Measurements from ENCODE around the gene REXO5. TPM values are rescaled to one million over a fixed set of nuclear protein-coding genes. Genes with fewer than 3 reads are reported as not detected.
"Not testable (repeated sequence)": the region's sequence is repeated elsewhere in the genome, so short reads cannot be mapped to it uniquely, and the experiment has no call there.

Gene REXO5
- total RNA-seq = 10 to 100 TPM; 16.5 to 23.8 TPM

GRCh38 chr16:20806168-20807050 lies at the start of gene REXO5, which contains the start of gene ERI2:
Gene REXO5 (plus strand): TSS chr16:20806527. CDS start chr16:20806954, 427 bp downstream.
Gene ERI2 (minus strand): TSS chr16:20806472. CDS start chr16:20806430, 42 bp downstream.
- H3K27ac Mint-ChIP-seq = peak within 1 kb of the TSS; percentile 98
- H3K4me3 Mint-ChIP-seq = peak within 1 kb of the TSS; percentile 98 to 99
- ATAC-seq (replicated peaks in 1 of 2) (peak; percentile 88 to 92), DNase-seq (peak; percentile 79 to 84)
- no peaks in the 10 kb centered on the region for H3K27me3 Mint-ChIP-seq (ENCODE audit: low read depth)
- H3K4me1 Mint-ChIP-seq (ENCODE audit: low read depth) = peaks cover 21% of the 10 kb centered on the region
- no peaks in the 10 kb centered on the region for H3K9me3 Mint-ChIP-seq
- peaks cover 1 to 8% of the 10 kb centered on the region in 2 donors for H3K36me3 Mint-ChIP-seq (ENCODE audit: insufficient read depth in 2 of 2)

GRCh38 chr16:20760346-20760745 lies 46.0 kb upstream of the REXO5 start:
- Mint-ChIP-seq H3K4me3 (no peak overlapping the region), H3K27ac (no peak overlapping the region), H3K27me3 (ENCODE audit: low read depth) (no peaks in the 10 kb centered on the region), H3K4me1 (ENCODE audit: low read depth) (peaks cover 21% of the 10 kb centered on the region), H3K9me3 (peaks cover 6 to 7% of the 10 kb centered on the region in 2 donors), H3K36me3 (ENCODE audit: insufficient read depth in 2 of 2) (peaks cover 7 to 14% of the 10 kb centered on the region in 2 donors)
- ATAC-seq (replicated peaks in 1 of 2) (no peak), DNase-seq (no peak)

- no peaks in the 10 kb centered on the region for H3K27me3 Mint-ChIP-seq (ENCODE audit: low read depth)
- peaks cover 6 to 7% of the 10 kb centered on the region in 2 donors for H3K9me3 Mint-ChIP-seq
- peaks cover 7 to 14% of the 10 kb centered on the region in 2 donors for H3K36me3 Mint-ChIP-seq (ENCODE audit: insufficient read depth in 2 of 2)
- H3K27ac Mint-ChIP-seq = no peak overlapping the region
- no peak overlapping the region for H3K4me3 Mint-ChIP-seq
- peaks cover 21% of the 10 kb centered on the region for H3K4me1 Mint-ChIP-seq (ENCODE audit: low read depth)
- DNase-seq = no peak
- no peak for ATAC-seq (replicated peaks in 1 of 2)
Observed at GRCh38 chr16:20761175-20761574, 45.2 kb upstream of the REXO5 start.

GRCh38 chr16:20762404-20763123 lies 43.8 kb upstream of the REXO5 start:
- Mint-ChIP-seq H3K4me3 (peak overlapping the region; percentile 80 to 94), H3K27ac (peak overlapping the region; percentile 94), H3K9me3 (peaks cover 6 to 7% of the 10 kb centered on the region in 2 donors), H3K27me3 (ENCODE audit: low read depth) (no peaks in the 10 kb centered on the region), H3K36me3 (ENCODE audit: insufficient read depth in 2 of 2) (peaks cover 7 to 14% of the 10 kb centered on the region in 2 donors), H3K4me1 (ENCODE audit: low read depth) (peaks cover 21% of the 10 kb centered on the region)
- ATAC-seq (replicated peaks in 1 of 2) = no peak
- DNase-seq = no peak

GRCh38 chr16:20763461-20764232 lies 42.7 kb upstream of the REXO5 start, which contains the start of gene ACSM3:
Gene ACSM3 (plus strand): TSS chr16:20764014. CDS start chr16:20770035, 6,021 bp downstream.
- DNase-seq = peak; percentile 67 to 68
- ATAC-seq (replicated peaks in 1 of 2) = peak; percentile 99
- peak within 1 kb of the TSS; percentile 80 to 94 for H3K4me3 Mint-ChIP-seq
- H3K27ac Mint-ChIP-seq = peak within 1 kb of the TSS; percentile 94
- H3K4me1 Mint-ChIP-seq (ENCODE audit: low read depth) = peaks cover 21% of the 10 kb centered on the region
- no peaks in the 10 kb centered on the region for H3K27me3 Mint-ChIP-seq (ENCODE audit: low read depth)
- peaks cover 7 to 14% of the 10 kb centered on the region in 2 donors for H3K36me3 Mint-ChIP-seq (ENCODE audit: insufficient read depth in 2 of 2)
- peaks cover 6 to 7% of the 10 kb centered on the region in 2 donors for H3K9me3 Mint-ChIP-seq

- not testable (repeated sequence) for H3K27ac Mint-ChIP-seq
- H3K36me3 Mint-ChIP-seq (ENCODE audit: insufficient read depth in 2 of 2) = peaks cover 7 to 14% of the 10 kb centered on the region in 2 donors
Observed at GRCh38 chr16:20764448-20764847, 41.9 kb upstream of the REXO5 start.

GRCh38 chr16:20765732-20766131 lies 40.6 kb upstream of the REXO5 start:
- no peak overlapping the region for H3K4me3 Mint-ChIP-seq
- no peaks in the 10 kb centered on the region for H3K27me3 Mint-ChIP-seq (ENCODE audit: low read depth)
- no peak for ATAC-seq (replicated peaks in 1 of 2)
- peaks cover 4 to 7% of the 10 kb centered on the region in 2 donors for H3K9me3 Mint-ChIP-seq
- no peak for DNase-seq
- peaks cover 21% of the 10 kb centered on the region for H3K4me1 Mint-ChIP-seq (ENCODE audit: low read depth)
- no peak overlapping the region for H3K27ac Mint-ChIP-seq
- peaks cover 4 to 12% of the 10 kb centered on the region in 2 donors for H3K36me3 Mint-ChIP-seq (ENCODE audit: insufficient read depth in 2 of 2)

More at GRCh38 chr16:20764448-20764847, 41.9 kb upstream of the REXO5 start:
- not testable (repeated sequence) for ATAC-seq (replicated peaks in 1 of 2); H3K9me3 Mint-ChIP-seq; H3K27me3 Mint-ChIP-seq (ENCODE audit: low read depth); DNase-seq
- H3K4me3 Mint-ChIP-seq = peak overlapping the region; percentile 66 to 80
- peaks cover 21% of the 10 kb centered on the region for H3K4me1 Mint-ChIP-seq (ENCODE audit: low read depth)

- Mint-ChIP-seq H3K36me3 (ENCODE audit: insufficient read depth in 2 of 2) (peaks cover 4 to 12% of the 10 kb centered on the region in 2 donors), H3K27ac (no peak overlapping the region), H3K4me3 (no peak overlapping the region), H3K9me3 (peaks cover 4 to 7% of the 10 kb centered on the region in 2 donors), H3K4me1 (ENCODE audit: low read depth) (peaks cover 21% of the 10 kb centered on the region), H3K27me3 (ENCODE audit: low read depth) (no peaks in the 10 kb centered on the region)
- no peak for DNase-seq
- ATAC-seq (replicated peaks in 1 of 2) = no peak
Observed at GRCh38 chr16:20766294-20766693, 40.0 kb upstream of the REXO5 start.

- Mint-ChIP-seq H3K27me3 (ENCODE audit: low read depth) (no peaks in the 10 kb centered on the region), H3K4me1 (ENCODE audit: low read depth) (peaks cover 15% of the 10 kb centered on the region), H3K27ac (no peak overlapping the region), H3K36me3 (ENCODE audit: insufficient read depth in 2 of 2) (peaks cover 2 to 6% of the 10 kb centered on the region in 2 donors), H3K9me3 (peaks cover 2% of the 10 kb centered on the region in 2 donors), H3K4me3 (no peak overlapping the region)
- DNase-seq = no peak
- no peak for ATAC-seq (replicated peaks in 1 of 2)
Observed at GRCh38 chr16:20767577-20767976, 38.8 kb upstream of the REXO5 start.

- Mint-ChIP-seq H3K36me3 (ENCODE audit: insufficient read depth in 2 of 2) (peaks cover 0 to under 1% of the 10 kb centered on the region in 2 donors), H3K4me3 (no peak overlapping the region), H3K27me3 (ENCODE audit: low read depth) (no peaks in the 10 kb centered on the region), H3K4me1 (ENCODE audit: low read depth) (peaks cover 10% of the 10 kb centered on the region), H3K27ac (no peak overlapping the region), H3K9me3 (peaks cover 0 to 1% of the 10 kb centered on the region in 2 donors)
- ATAC-seq (replicated peaks in 1 of 2) (no peak), DNase-seq (no peak)
Observed at GRCh38 chr16:20768121-20768520, 38.2 kb upstream of the REXO5 start.

GRCh38 chr16:20768818-20769217 lies 37.5 kb upstream of the REXO5 start:
- no peaks in the 10 kb centered on the region for H3K27me3 Mint-ChIP-seq (ENCODE audit: low read depth)
- peaks cover 4% of the 10 kb centered on the region for H3K4me1 Mint-ChIP-seq (ENCODE audit: low read depth)
- ATAC-seq (replicated peaks in 1 of 2) (no peak), DNase-seq (no peak)
- no peak overlapping the region for H3K4me3 Mint-ChIP-seq
- no peak overlapping the region for H3K27ac Mint-ChIP-seq
- H3K9me3 Mint-ChIP-seq = no peaks in the 10 kb centered on the region
- H3K36me3 Mint-ChIP-seq (ENCODE audit: insufficient read depth in 2 of 2) = no peaks in the 10 kb centered on the region

- H3K9me3 Mint-ChIP-seq = no peaks in the 10 kb centered on the region
- H3K27ac Mint-ChIP-seq = peak overlapping the region; percentile 75
- no peak for DNase-seq
- H3K4me1 Mint-ChIP-seq (ENCODE audit: low read depth) = no peaks in the 10 kb centered on the region
- no peaks in the 10 kb centered on the region for H3K27me3 Mint-ChIP-seq (ENCODE audit: low read depth)
- no peak overlapping the region for H3K4me3 Mint-ChIP-seq
- no peak for ATAC-seq (replicated peaks in 1 of 2)
- H3K36me3 Mint-ChIP-seq (ENCODE audit: insufficient read depth in 2 of 2) = no peaks in the 10 kb centered on the region
Observed at GRCh38 chr16:20773679-20774078, 32.6 kb upstream of the REXO5 start.

Measured in activated T-cell treated with anti-CD3 and anti-CD28 coated beads, Interleukin-2, amount 50 U/mL, for 72 hours (primary cell).